CD4-positive, alpha-beta T cell treated with Interleukin-17A for 4 hours (primary cell): ENCODE measurements around the gene CBX2.

Experiments
- DNase-seq: peaks from one replicate; pipeline ENCODE4 v3.0.0-alpha.2; 2020; ENCODE audit warnings: mixed read lengths

Gene CBX2

GRCh38 chr17:79789943-79790804 is 12.2 kb downstream of the CBX2 start:
- DNase-seq: peak; percentile 58

DNA sequence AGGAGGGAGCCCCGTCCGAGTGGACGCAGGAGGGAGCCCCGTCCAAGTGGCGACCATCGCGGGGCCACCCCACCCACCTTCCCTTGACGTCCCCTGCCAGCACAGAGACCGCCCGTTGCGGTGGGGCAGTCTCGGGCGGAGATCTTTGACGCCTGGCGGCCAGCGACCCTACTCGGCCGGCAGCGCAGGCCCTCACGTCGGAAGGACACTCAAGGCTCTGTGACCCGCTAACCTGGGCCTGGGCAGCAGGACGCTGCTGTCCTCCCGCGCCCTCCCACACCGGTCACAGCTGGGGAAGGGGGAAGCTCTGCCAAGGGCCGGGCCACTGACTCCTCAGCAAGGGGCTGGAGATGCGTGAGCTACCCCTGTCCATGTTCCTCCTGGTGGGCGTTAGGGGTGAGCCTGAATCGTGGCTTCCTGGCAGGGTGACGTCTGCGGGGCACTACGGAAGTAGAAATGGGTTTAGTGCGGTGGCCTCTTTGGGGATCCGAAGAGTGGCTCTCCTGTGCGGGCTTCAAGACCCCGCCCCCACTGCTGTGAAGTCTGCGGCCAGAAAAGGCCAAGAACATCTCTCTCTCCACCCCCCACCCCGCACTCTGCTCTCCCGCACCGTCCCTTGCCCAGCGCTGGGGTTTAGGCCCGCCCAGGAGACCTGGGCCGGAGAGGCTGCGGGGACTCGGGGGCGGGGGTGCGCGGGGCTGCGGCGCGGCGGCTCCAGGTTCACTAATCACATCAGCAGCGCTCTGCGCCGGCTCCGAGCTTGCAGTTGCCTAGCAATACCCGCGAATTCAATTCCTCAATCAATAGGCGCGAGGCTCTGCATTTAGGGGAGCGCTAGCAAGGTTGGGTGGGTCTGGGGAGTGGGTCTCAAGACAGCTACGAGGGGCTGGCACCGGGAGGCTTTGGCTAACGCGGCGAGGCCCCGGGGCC is 13.1 kb downstream of the CBX2 start:
- peak; percentile 24 for DNase-seq

DNA sequence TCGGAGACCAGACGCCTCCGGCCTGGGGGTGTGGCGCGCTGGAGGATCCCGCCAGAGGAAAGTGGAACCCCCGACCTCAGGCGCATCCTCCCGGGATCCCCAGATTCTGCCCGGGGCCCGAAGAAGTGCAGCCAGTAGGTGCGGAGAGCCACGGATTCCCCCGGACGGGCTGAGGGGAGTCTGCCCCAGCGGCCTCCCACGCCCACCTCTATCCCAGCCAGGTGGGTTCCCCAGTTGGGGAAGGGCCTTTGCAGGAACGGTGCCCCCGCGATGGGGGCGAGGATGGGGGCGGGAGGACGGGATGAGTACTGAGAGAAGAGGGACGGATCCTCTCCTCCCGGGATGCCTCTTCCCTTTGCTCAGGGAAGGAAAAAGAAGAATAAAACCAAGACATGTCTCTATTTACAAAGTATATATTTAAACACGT is 13.8 kb downstream of the CBX2 start:
- no peak for DNase-seq

DNA sequence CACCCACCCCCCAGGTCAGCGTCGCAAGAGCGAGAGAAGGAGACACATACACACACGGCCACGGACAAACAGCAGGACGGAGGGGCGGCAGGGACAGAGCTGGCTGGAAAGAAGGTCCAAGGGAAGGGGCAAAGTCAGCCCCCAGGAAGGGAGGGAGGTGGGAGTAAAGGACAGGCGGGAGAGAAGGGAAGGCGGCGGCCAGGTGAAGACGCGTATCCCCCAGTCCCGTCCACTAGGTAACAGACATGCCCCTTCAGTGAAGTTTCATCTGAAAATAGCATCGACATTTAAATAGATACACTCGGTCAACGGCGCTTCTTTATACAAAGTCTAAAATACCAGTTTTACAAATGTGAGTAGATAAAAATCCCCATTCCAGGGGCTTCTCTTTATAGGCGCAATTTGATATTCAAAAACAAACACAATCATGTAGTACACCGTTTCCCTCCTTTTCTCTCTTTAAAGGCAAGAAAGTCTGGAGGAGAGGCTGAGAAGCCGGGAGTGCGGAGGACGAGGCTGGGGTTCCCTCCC is 14.5 kb downstream of the CBX2 start:
- no peak for DNase-seq

DNA sequence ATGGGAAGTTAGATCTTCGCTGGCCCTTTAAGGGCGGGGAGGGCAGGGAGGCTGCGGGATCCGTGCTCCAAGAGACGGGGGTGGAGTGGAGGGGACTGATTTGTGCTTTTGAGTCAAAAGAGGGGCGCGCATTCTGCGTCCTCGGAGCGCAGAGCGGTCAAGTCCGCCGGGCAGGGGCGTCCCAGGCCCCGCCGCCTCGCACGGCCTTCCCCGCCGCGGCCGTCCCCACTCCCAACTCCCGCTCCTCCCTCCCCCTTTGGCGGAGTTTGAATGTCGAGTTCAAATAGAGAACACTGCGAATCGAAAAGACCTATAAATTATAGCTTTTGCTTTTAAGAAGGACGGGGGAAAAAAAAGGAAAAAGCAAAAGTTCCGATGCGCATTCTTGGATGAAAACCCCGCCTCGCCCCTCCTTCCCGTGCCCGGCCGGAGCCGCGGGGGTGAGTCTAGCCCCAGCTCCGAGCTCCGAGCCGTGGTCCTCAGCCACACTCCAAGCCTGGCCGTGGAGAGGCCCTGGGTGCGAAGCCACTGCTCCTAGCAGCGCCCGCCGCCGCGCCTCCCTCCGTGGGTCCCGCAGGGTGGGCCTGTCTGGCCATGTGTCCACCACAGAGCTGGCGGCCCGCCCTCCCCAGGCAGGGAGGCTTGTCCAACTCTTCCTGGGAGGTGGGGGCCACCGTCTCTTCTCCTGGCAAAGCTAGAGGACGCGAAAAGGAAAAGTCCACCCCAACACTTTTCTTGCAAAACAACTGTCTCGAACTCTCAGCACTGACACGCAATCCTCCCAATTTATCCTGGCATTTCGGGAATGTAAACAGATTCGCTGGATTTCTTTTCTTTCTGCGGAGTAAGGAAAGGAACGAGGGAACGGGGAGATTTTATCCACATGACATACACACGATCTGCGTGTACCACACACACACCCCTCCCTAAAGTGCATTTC is 15.3 kb downstream of the CBX2 start:
- no peak for DNase-seq

DNA sequence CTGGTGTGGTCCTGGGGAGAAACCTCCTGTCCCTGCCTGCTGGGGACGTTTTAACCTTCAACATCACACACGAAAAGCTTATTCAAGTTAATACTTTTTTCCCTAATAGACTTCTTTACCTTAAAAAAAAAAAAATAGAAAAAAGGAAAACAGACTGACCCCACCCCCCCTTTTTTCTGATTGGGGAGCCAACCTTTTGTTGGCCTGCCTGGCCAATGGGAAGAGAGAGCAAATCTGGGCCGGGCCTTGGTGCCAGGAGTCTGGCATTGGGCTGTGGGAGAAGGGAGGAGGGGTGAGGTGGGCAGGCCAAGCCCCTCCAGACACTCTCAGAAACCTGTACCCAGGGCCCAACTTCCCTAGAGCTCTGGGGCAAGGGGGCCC is 16.0 kb downstream of the CBX2 start:
- DNase-seq: no peak

GRCh38 chr17:79794659-79795511 is 16.9 kb downstream of the CBX2 start:
- no peak for DNase-seq

DNA sequence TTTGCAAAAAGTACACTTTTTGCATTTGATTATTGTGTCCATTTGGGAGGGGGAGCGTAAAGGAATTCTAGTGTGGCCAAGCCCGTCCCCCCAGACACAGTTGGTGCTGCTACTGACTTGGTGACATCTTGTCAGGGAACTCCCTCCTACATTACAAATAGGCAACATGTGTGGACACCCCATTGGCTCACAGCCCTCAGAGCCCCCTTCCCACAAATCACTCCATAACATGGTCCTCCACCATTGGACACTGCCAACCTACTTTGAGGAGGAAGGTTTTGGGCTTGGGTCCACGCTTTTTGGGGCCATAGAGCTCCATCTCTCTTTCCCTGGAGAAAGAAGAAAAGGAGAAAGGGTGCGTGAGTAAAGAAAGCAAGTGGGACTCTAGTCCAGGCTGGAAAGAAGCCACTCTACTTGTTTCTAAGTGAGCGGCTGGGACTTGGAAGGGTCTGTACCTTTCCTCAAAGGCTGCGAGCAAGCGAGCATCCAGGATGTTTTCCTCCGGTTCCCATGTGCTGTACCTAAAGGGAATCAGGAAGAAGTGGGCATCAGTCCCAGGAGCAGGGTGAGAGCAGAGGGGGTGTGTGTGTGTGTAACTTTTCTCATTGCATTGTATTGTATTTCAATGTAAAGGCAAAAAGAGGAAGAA is 18.0 kb downstream of the CBX2 start:
- DNase-seq: no peak

- DNase-seq: no peak
Measured at GRCh38 chr17:79796444-79796762, 18.5 kb downstream of the CBX2 start.

DNA sequence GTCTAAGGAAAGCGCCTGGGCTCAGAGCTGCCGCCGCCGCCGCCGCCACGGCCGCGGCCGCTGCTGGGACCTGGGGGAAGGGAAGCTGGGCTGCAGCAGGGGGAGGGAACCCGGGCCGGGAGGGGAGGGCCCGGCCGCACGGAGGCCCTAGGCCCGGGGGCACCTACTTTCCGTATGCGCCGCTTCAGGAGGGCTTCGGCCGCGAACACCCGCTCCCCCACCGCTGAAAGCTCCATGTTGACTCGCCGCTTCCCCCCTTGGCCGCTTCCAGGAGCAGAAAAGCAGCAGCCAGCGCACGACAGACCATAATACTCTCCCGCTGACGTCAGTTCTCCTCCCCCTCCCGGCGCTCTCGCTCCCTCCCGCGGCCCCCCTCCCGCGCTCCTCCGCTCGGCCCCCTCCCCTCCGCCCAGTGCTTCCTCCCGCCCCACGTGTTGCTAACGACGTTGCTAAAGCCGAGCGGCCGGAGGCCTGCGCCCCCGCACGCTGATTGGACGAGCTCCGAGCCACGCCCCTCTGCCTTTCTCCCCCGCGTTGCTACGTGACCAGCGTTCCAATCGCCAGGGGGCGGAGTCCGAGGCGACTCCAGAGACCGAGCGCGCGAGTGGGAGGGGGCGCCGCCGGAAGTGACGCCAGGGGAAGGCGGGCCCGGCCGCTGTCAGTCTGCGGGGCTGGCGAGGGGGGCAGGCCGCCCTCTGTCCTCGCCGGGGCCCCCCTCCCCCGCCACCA is 19.0 kb downstream of the CBX2 start, which contains the start of gene CBX8:
TSS of gene CBX8 (minus strand) at position 315 of the 729 bp plus-strand sequence. CDS start at position 236, 79 bp downstream.
- peak; percentile 99 for DNase-seq

DNA sequence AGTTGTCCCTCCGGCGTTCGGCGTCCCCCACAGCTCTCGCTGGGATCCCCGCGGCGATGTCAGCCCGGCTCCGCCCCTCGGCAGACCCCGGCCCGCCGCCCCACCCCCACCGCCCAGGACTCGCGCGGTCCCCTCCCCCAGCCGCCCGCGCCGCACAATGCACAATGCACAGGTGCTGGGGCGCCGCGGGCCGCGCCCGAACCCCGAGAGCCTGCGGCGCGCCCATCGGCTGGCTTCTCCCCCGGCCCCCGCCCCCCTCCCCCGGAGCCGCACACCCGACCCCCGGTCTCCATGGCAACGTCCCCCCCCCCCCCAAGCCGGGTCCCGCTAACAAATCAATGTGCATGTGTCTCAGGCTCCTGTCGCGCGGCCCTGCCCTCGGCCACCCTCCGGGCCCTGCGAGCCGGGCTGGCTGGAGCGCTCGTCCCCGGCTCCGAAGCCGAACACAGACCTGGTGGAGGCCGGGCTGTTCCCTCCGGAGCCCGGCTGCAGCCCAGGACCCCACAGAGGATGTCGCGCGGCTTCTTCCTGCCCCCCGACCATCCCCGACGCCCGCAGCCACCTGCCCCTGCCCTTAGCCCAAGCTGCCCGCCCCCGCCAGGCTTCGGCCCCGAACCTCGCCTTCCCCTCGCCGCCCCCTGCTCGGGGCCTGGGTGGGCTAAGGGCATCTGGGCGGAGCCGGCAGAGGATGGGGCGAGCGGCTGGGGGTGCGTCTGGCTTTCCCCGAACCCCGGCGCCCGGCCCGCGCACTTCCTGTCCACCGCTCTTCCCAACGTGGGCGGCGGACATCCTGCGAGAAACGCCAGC is 19.7 kb downstream of the CBX2 start:
- DNase-seq: no peak

GRCh38 chr17:79798299-79799173 is 20.6 kb downstream of the CBX2 start:
- no peak for DNase-seq

DNA sequence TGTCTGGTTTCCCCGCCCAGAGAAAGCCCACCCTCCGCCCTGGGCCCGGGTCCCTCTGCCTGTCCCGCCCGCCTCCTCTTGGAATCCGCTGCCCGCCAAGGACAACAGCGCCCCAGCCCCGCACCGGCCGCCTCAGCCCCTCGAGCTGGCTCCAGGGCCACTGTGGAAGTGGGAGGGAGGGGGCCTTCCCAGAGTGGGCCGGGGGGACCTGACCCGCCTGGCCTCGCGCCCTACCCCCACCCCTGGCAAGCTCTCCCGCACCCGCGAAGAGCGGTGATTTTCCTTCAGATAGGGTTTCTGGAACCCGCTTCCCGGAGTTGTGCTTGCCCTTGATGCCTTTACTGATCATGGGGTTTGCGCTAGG is 21.2 kb downstream of the CBX2 start:
- no peak for DNase-seq

- no peak for DNase-seq
Measured at GRCh38 chr17:79799538-79800324, 21.8 kb downstream of the CBX2 start.

- DNase-seq: peak; percentile 44
Measured at GRCh38 chr17:79800325-79801155, 22.6 kb downstream of the CBX2 start.
